Upper lobe of left lung (tissue), 4 donors: Measurements from ENCODE around the gene EMSY.

Experiments used
- CTCF ChIP-seq, 6 experiments: fragments of 450-650 bp in 4 of 6; fragments of 200-600 bp in 2 of 6; sonication (generic) in 2 of 6; IDR thresholded peaks; one replicate each; pipeline ENCODE4 v1.5.1; 2016 to 2019; ENCODE audit warnings: antibody characterized with exemption in 6 of 6
- EP300 ChIP-seq, 4 donors: sonication (generic); formaldehyde crosslinking; IDR thresholded peaks; one replicate each; pipeline ENCODE4 v1.5.1; 2017; ENCODE audit warnings: antibody characterized with exemption in 4 of 4, control low read depth in 2 of 4
- POLR2A ChIP-seq, 4 donors: fragments of 450-650 bp; IDR thresholded peaks; one replicate each; pipeline ENCODE4 v1.5.1; 2016 to 2017; ENCODE audit warnings: antibody characterized with exemption in 4 of 4, mild to moderate bottlenecking in 2 of 4

GRCh38 chr11:76600124-76600655 lies 155.4 kb downstream of the EMSY start:
- TF ChIP-seq EP300 (IDR thresholded peaks at IDR 0.05) (no peak), CTCF (IDR thresholded peaks at IDR 0.05) (no peak), POLR2A (IDR thresholded peaks at IDR 0.05) (no peak)
